Germinal center (tissue), 1 donor: ENCODE results near the gene SCML2.
"Not testable (repeated sequence)": the region's sequence is repeated elsewhere in the genome, so short reads cannot be mapped to it uniquely, and the experiment has no call there.

Experiments used
- DNase-seq: peaks from one replicate; pipeline ENCODE4 v3.0.0; 2012; ENCODE audit warnings: mixed read lengths, low spot score

The SCML2 gene

GRCh38 chrX:18354369-18355223 lies at the start of gene SCML2:
Gene SCML2 (minus strand): TSS chrX:18354688. CDS start chrX:18334071, 20,617 bp downstream.
- peak; percentile 14 for DNase-seq

GRCh38 chrX:18401848-18402213 lies 47.3 kb upstream of the SCML2 start:
- DNase-seq: no peak

- DNase-seq: no peak
Observed at GRCh38 chrX:18394477-18394876, 40.0 kb upstream of the SCML2 start.

- peak; percentile 26 for DNase-seq
Observed at GRCh38 chrX:18390941-18391538, 36.6 kb upstream of the SCML2 start.

- no peak for DNase-seq
Observed at GRCh38 chrX:18389966-18390365, 35.5 kb upstream of the SCML2 start.

GRCh38 chrX:18377796-18378195 lies 23.3 kb upstream of the SCML2 start:
- no peak for DNase-seq

- not testable (repeated sequence) for DNase-seq
Observed at GRCh38 chrX:18375131-18375805, 20.8 kb upstream of the SCML2 start.

GRCh38 chrX:18369096-18369495 lies 14.6 kb upstream of the SCML2 start:
- not testable (repeated sequence) for DNase-seq

GRCh38 chrX:18368402-18368801 lies 13.9 kb upstream of the SCML2 start:
- no peak for DNase-seq

GRCh38 chrX:18360867-18361266 lies 6.4 kb upstream of the SCML2 start:
- DNase-seq: no peak

GRCh38 chrX:18353931-18354368 lies 538 bp downstream of the SCML2 start:
- no peak for DNase-seq

GRCh38 chrX:18351784-18352183 lies 2.7 kb downstream of the SCML2 start:
- no peak for DNase-seq

- DNase-seq: no peak
Observed at GRCh38 chrX:18348047-18348446, 6.4 kb downstream of the SCML2 start.

GRCh38 chrX:18309401-18309800 lies 45.1 kb downstream of the SCML2 start:
- DNase-seq: no peak

- DNase-seq: no peak
Observed at GRCh38 chrX:18297251-18297650, 57.2 kb downstream of the SCML2 start.

GRCh38 chrX:18294893-18295292 lies 59.6 kb downstream of the SCML2 start:
- no peak for DNase-seq

GRCh38 chrX:18291006-18291545 lies 63.4 kb downstream of the SCML2 start:
- DNase-seq: no peak

- no peak for DNase-seq
Observed at GRCh38 chrX:18290200-18290599, 64.3 kb downstream of the SCML2 start.

GRCh38 chrX:18288716-18289115 lies 65.8 kb downstream of the SCML2 start:
- no peak for DNase-seq

GRCh38 chrX:18286322-18286831 lies 68.1 kb downstream of the SCML2 start:
- no peak for DNase-seq

GRCh38 chrX:18278449-18278848 lies 76.0 kb downstream of the SCML2 start:
- no peak for DNase-seq

- no peak for DNase-seq
Observed at GRCh38 chrX:18272222-18272621, 82.3 kb downstream of the SCML2 start.
